Hepatocyte (in vitro differentiated cells): ENCODE measurements around the gene RAB3D. TPM values are rescaled to one million over a fixed set of nuclear protein-coding genes. Genes with fewer than 3 reads are reported as not detected.

Experiments
- DNase-seq: peaks from one replicate; pipeline ENCODE4 v3.0.0-alpha.2; 2016; ENCODE audit warnings: low spot score
- H2AFZ ChIP-seq: fragments of 200-600 bp; sonication (generic); 2 replicates; pipeline ENCODE4 v1.6.0; 2016; ENCODE audit warnings: antibody characterized with exemption, mild to moderate bottlenecking
- H3K27ac ChIP-seq: fragments of 200-600 bp; sonication (generic); 2 replicates; pipeline ENCODE4 v1.5.1; 2016; ENCODE audit warnings: mild to moderate bottlenecking
- H3K27me3 ChIP-seq: fragments of 200-600 bp; sonication (generic); 2 replicates; pipeline ENCODE4 v1.6.1; 2016
- H3K36me3 ChIP-seq: fragments of 200-600 bp; sonication (generic); replicated peaks from 2 replicates; pipeline ENCODE4 v1.5.1; 2016; ENCODE audit warnings: low read depth; ENCODE audit not compliant: insufficient read depth
- H3K4me1 ChIP-seq: fragments of 200-600 bp; sonication (generic); 2 replicates; pipeline ENCODE4 v1.5.1; 2016; ENCODE audit warnings: mild to moderate bottlenecking, moderate library complexity; ENCODE audit not compliant: insufficient read depth
- H3K4me2 ChIP-seq: fragments of 200-600 bp; sonication (generic); 2 replicates; pipeline ENCODE4 v1.6.0; 2016
- H3K4me3 ChIP-seq: fragments of 200-600 bp; sonication (generic); 2 replicates; pipeline ENCODE4 v1.5.1; 2016; ENCODE audit warnings: mild to moderate bottlenecking
- H3K79me2 ChIP-seq: fragments of 200-600 bp; sonication (generic); 2 replicates; pipeline ENCODE4 v1.6.0; 2017; ENCODE audit warnings: mild to moderate bottlenecking
- H3K9me2 ChIP-seq: fragments of 200-600 bp; sonication (generic); replicated peaks from 2 replicates; pipeline ENCODE4 v1.6.0; 2017; ENCODE audit warnings: mild to moderate bottlenecking; ENCODE audit not compliant: insufficient read depth
- H3K9me3 ChIP-seq: fragments of 200-600 bp; sonication (generic); 2 replicates; pipeline ENCODE4 v1.5.1; 2016; ENCODE audit warnings: low read depth, mild to moderate bottlenecking
- H4K20me1 ChIP-seq: fragments of 200-600 bp; sonication (generic); 2 replicates; pipeline ENCODE4 v1.6.0; 2016; ENCODE audit warnings: mild to moderate bottlenecking; ENCODE audit not compliant: insufficient read depth, poor library complexity, severe bottlenecking
- EZH2 ChIP-seq: fragments of 200-600 bp; sonication (generic); IDR thresholded peaks from 2 replicates; pipeline ENCODE4 v1.6.1; 2016; ENCODE audit warnings: antibody characterized with exemption, mild to moderate bottlenecking, borderline replicate concordance
- EZH2phosphoT487 ChIP-seq: fragments of 200-600 bp; sonication (generic); IDR thresholded peaks from one replicate; pipeline ENCODE4 v1.6.1; 2018; ENCODE audit warnings: antibody characterized with exemption, mild to moderate bottlenecking, low read depth, moderate library complexity; ENCODE audit not compliant: unreplicated experiment, severe bottlenecking
- WGBS: methylation state at CpG from one replicate; pipeline ENCODE4 v1.1.6; 2016; ENCODE audit warnings: low lambda C conversion rate; ENCODE audit errors: missing lambda C conversion rate; 5-methylcytosine and 5-hydroxymethylcytosine counted together
- polyA plus RNA-seq: library from polyadenylated mRNA; unstranded; fragments of >200 nt; fragmentation: Nextera tagmentation; extraction: Ambion mirVana; gene quantifications from 2 replicates; pipeline ENCODE4 v1.2.1, GENCODE V29; 2016
- total RNA-seq: library from RNA; depleted of rRNA; stranded (reverse); fragments of >200 nt; gene quantifications from 2 replicates; pipeline ENCODE4 v1.2.3, GENCODE V29; 2014
- TF ChIP-seq, protein P1 (sequence below): fragments of 200-600 bp; sonication (generic); IDR thresholded peaks from 2 replicates; pipeline ENCODE4 v1.5.1; 2016; ENCODE audit warnings: antibody characterized with exemption, mild to moderate bottlenecking; ENCODE audit not compliant: poor library complexity

Gene RAB3D
- total and polyA plus RNA-seq, 2 experiments from 2014 or later, result 32.6 to 63.7 TPM

GRCh38 chr19:11377237-11377636 is 37.8 kb upstream of the RAB3D start:
- TF ChIP-seq EZH2phosphoT487, result no peak
- TF ChIP-seq, protein P1, sequence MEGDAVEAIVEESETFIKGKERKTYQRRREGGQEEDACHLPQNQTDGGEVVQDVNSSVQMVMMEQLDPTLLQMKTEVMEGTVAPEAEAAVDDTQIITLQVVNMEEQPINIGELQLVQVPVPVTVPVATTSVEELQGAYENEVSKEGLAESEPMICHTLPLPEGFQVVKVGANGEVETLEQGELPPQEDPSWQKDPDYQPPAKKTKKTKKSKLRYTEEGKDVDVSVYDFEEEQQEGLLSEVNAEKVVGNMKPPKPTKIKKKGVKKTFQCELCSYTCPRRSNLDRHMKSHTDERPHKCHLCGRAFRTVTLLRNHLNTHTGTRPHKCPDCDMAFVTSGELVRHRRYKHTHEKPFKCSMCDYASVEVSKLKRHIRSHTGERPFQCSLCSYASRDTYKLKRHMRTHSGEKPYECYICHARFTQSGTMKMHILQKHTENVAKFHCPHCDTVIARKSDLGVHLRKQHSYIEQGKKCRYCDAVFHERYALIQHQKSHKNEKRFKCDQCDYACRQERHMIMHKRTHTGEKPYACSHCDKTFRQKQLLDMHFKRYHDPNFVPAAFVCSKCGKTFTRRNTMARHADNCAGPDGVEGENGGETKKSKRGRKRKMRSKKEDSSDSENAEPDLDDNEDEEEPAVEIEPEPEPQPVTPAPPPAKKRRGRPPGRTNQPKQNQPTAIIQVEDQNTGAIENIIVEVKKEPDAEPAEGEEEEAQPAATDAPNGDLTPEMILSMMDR, result no peak
- no peak for TF ChIP-seq EZH2
- Histone ChIP-seq H3K4me2 (no peak overlapping the region), H4K20me1 (no peaks in the 10 kb centered on the region), H3K9me3 (no peaks in the 10 kb centered on the region), H2AFZ (no peak overlapping the region), H3K36me3 (no peaks in the 10 kb centered on the region), H3K27me3 (no peaks in the 10 kb centered on the region), H3K27ac (peak overlapping the region; percentile 6), H3K4me1 (peaks cover 19% of the 10 kb centered on the region), H3K79me2 (peaks cover 6% of the 10 kb centered on the region), H3K4me3 (no peak overlapping the region), H3K9me2 (no peaks in the 10 kb centered on the region)
- peak; percentile 39 for DNase-seq

GRCh38 chr19:11375143-11375948 is 35.9 kb upstream of the RAB3D start:
- H3K9me3 ChIP-seq, result no peaks in the 10 kb centered on the region
- no peaks in the 10 kb centered on the region for H4K20me1 ChIP-seq
- peak overlapping the region; percentile 6 for H3K4me3 ChIP-seq
- H3K9me2 ChIP-seq, result no peaks in the 10 kb centered on the region
- H2AFZ ChIP-seq, result peak overlapping the region; percentile 18
- H3K79me2 ChIP-seq, result peaks cover 6% of the 10 kb centered on the region
- no peaks in the 10 kb centered on the region for H3K36me3 ChIP-seq
- H3K27ac ChIP-seq, result peak overlapping the region; percentile 80
- DNase-seq, result peak; percentile 67
- no peaks in the 10 kb centered on the region for H3K27me3 ChIP-seq
- peak overlapping the region; percentile 75 for H3K4me2 ChIP-seq
- TF ChIP-seq, protein P1, result no peak
- TF ChIP-seq EZH2 (no peak), EZH2phosphoT487 (no peak)
- 37% methylated on average over 27 of the region's 27 CpGs for WGBS
- peaks cover 13% of the 10 kb centered on the region for H3K4me1 ChIP-seq

GRCh38 chr19:11374433-11375142 is 35.1 kb upstream of the RAB3D start, which contains the start of gene SWSAP1:
Gene SWSAP1, plus strand, starts transcription at chr19:11374666. Its CDS starts 15 bp downstream, at chr19:11374681.
- WGBS, result under 1% methylated on average over 44 of the region's 44 CpGs

More at GRCh38 chr19:11374433-11375142, 35.1 kb upstream of the RAB3D start, which contains the start of gene SWSAP1:
- Histone ChIP-seq H3K4me1 (peaks cover 13% of the 10 kb centered on the region), H3K9me2 (no peaks in the 10 kb centered on the region), H3K4me2 (peak within 1 kb of the TSS; percentile 78), H3K79me2 (peaks cover 6% of the 10 kb centered on the region), H3K4me3 (peak within 1 kb of the TSS; percentile 20), H2AFZ (peak within 1 kb of the TSS; percentile 47), H3K9me3 (no peaks in the 10 kb centered on the region), H4K20me1 (no peaks in the 10 kb centered on the region), H3K36me3 (no peaks in the 10 kb centered on the region), H3K27ac (peak within 1 kb of the TSS; percentile 92), H3K27me3 (no peaks in the 10 kb centered on the region)
- DNase-seq, result peak; percentile 99
- TF ChIP-seq EZH2phosphoT487, result no peak
- TF ChIP-seq, protein P1, result no peak
- TF ChIP-seq EZH2, result no peak
